ENCODE measurements around the gene STK39.

- no peak for TF ChIP-seq CTCF (IDR thresholded peaks at IDR 0.05)
- TF ChIP-seq POLR2A (IDR thresholded peaks at IDR 0.05), result no peak
Measured at GRCh38 chr2:168231609-168232241, 15.7 kb downstream of the STK39 start.

Measured in lower leg skin (tissue), 3 donors.